ENCODE results near the gene PTTG1.
A peak's percentile ranks its signal among the peaks of the same experiment; 100 is the strongest.

PTTG1 gene

DNA sequence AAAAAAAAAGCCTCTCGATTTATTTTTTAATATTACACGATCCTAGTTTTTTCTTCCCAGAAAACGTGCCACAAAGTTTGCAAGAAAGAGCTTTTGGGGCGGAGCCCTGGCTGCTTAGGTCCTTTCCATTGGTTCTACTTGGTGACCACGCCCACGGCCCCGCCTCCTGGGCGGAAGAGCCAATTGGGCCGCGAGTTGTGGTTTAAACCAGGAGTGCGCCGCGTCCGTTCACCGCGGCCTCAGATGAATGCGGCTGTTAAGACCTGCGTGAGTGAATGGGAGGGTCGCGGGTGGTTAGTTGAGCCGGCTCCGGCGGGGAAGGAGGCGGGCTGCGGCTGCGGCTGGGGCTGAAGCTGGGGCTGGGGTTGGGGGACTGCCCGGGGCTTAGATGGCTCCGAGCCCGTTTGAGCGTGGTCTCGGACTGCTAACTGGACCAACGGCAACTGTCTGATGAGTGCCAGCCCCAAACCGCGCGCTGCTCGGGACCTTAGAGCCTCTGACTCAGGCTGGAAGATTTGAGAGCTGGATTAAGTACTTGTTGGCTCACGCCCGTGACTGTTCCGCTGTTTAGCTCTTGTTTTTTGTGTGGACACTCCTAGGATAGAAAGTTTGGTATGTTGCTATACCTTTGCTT is at the start of gene PTTG1:
Gene PTTG1, plus strand, starts transcription at position 231 of the 634 bp plus-strand sequence. CDS start 458 bp downstream, outside the sequence.
- in situ Hi-C loops (cut with HindIII; ENCODE audit: low pct_ligation_motif_present, low pct_unique_long_range_greater_than_20kb, low sequenced_read_pairs) = no loop called here
- peak; percentile 96 for DNase-seq

DNA sequence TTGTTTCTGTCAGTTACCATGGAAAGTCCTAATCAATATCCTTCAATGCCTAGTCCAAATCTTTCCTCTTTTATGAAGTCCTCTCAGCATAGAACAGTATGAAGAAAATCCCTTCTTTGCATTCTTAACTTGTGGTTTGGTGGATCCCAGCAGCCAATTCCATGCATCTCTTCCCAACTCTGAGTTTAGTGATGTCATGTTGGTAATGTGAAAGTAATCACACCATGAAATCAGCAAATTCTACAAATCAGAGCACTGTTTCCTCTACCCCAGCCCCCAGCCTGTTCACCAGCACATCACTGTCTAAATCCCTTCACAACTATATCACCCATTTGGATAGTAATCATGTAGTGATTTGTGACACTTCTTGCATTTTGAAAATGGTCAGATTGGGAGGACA is 46.5 kb upstream of the PTTG1 start:
- no peak for DNase-seq
- in situ Hi-C loops (cut with HindIII; ENCODE audit: low pct_ligation_motif_present, low pct_unique_long_range_greater_than_20kb, low sequenced_read_pairs) = no loop called here

DNA sequence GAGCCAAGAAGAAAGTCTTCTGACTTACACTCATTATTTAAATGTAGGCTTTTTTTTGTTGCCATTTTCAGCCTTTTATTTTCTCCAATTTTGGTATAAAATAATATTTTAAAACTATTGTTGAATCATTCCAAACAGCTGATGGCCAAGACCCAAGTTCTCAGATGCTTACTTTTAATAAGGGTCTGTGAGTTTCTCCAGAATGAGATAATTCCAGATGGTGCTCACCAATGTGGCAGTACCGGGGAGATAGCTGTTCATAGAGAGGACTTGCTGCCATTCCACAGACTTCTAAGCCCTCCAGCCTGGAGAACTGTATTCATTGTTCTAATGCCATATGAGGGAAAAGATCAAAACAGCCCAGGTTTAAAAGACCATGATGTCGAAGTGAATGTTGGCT is 46.0 kb upstream of the PTTG1 start:
- in situ Hi-C loops (cut with HindIII; ENCODE audit: low pct_ligation_motif_present, low pct_unique_long_range_greater_than_20kb, low sequenced_read_pairs) = no loop called here
- no peak for DNase-seq

DNA sequence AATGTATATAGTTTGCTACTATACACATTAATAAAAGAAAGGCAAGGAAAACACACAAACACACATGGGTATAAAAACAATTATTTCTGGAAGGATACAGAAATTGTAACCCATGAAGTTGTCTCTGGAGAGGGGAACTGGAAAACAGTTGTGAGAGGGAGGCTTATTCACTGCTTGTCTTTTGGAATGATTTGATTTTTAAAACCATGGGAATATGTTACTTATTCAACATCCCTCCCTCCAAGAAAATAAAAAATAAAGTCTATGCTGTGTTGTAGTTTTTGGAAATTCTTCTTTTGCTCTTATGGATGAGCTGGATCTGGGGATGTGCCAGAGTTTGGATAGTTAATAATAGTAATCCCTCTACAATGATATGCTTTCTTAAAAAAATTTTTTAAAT is 45.2 kb upstream of the PTTG1 start:
- in situ Hi-C loops (cut with HindIII; ENCODE audit: low pct_ligation_motif_present, low pct_unique_long_range_greater_than_20kb, low sequenced_read_pairs) = no loop called here
- DNase-seq = no peak

DNA sequence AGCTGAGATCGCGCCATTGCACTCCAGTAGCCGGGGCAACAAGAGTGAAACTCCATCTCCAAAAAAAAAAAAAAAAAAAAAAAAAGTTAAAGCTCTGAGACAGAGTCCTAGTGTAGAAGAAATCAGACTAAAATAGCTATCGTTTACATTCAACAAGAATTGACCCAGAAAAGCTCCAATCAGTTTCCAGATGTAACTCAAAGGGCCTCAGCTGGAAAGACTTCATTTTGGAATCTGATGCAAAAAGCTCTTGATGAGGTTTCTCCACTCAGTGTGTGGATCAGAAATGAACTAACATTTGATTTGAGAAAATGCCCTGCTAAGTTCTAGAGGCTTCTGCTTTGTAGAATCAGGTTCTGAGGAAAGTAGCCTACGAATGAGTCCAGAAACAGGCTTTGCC is 44.0 kb upstream of the PTTG1 start:
- in situ Hi-C loops (cut with HindIII; ENCODE audit: low pct_ligation_motif_present, low pct_unique_long_range_greater_than_20kb, low sequenced_read_pairs) = no loop called here
- DNase-seq = no peak

DNA sequence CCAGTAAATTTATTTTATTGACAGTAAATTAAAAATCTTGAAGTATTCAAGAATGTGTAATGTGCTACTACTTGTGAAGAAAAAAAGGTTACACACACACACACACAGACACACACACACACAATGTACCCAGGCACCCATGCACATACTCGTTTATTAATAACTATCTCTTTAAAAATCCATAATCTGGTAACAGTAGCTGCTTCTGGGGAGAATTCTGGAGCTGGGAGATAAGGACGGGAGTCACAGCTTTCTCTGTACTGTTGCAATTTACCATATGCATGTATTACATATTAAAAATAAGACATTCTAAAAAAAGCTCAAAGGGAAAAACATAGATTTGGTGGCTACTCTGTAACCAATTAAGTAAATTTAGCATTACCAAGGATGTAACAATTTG is 43.3 kb upstream of the PTTG1 start:
- in situ Hi-C loops (cut with HindIII; ENCODE audit: low pct_ligation_motif_present, low pct_unique_long_range_greater_than_20kb, low sequenced_read_pairs) = no loop called here

DNA sequence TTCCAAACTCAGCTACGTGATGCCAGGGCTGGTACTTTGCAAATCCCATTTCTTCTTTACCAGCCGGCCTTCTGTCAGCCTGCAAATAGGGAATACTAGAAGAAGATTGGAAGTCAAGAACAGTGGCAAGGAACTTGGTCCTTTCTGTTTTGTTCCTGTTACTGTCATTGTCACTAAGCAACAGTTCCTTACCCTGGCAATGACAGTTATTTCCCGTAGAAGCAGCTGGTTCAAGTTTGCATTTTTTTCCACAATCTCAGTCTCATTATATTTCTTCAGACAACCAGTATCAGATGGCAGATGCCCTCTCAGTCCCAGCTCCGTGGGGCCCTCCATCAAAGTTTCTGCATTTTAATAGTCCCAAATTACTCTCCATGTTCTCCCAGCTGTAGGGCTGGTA is 42.1 kb upstream of the PTTG1 start:
- DNase-seq = no peak
- in situ Hi-C loops (cut with HindIII; ENCODE audit: low pct_ligation_motif_present, low pct_unique_long_range_greater_than_20kb, low sequenced_read_pairs) = no loop called here

More for the DNA sequence above, 43.3 kb upstream of the PTTG1 start:
- no peak for DNase-seq

DNA sequence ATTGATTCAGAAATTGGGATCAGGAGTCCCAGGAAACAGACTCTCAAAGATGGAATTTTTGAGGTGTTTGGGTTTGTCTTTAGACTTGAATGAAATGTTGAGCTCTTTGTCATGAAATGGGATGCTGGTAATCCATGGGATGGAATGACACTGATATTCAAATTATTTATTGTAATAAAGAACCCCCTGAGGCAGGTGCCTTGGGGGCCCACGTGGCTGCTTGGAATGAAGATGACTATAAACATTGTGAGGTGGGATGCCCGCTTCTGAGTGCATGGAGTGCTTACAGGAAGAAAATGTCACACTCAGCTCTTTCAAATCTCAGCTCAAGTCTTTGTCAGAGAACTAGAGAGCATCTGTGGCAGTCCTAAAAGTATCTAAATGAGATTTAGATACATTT is 41.6 kb upstream of the PTTG1 start:
- DNase-seq = no peak
- in situ Hi-C loops (cut with HindIII; ENCODE audit: low pct_ligation_motif_present, low pct_unique_long_range_greater_than_20kb, low sequenced_read_pairs) = no loop called here

DNA sequence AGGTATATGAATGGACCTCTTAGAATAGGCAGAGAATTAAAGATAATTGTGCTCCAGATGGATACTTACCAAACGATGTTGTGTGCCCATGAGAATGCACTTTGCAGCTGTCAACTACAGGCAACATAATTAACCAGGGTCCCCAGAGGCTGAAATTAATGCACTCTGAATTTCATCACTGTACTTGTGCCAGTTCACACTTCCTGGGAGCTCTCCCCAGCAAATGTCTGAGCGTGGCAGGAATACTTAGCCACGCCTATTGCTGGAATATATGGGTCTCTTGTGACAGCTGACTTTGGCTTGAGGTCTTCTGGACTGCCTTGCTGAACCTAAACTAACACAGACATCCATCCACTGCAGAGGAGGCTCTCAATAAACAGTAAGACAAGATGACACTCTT is 39.3 kb upstream of the PTTG1 start:
- in situ Hi-C loops (cut with HindIII; ENCODE audit: low pct_ligation_motif_present, low pct_unique_long_range_greater_than_20kb, low sequenced_read_pairs) = no loop called here
- no peak for DNase-seq

DNA sequence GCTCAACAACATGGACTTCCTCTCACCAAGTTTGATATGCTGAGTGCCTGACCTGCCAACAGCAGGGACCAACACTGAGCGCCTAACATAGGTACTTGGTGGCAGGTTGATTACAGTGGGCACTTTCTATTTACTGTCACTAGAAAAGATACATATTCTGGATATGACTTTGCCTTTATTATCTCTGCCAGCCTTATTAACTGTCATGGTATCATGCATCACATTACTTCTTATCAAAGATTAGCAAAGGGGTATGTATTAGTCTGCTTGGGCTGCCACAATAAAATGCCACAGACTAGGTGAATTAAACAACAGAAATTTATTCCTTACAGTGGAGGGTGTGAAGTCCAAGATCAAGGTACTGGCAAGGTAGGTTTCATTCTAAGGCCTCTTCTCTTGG is 37.0 kb upstream of the PTTG1 start:
- no peak for DNase-seq
- in situ Hi-C loops (cut with HindIII; ENCODE audit: low pct_ligation_motif_present, low pct_unique_long_range_greater_than_20kb, low sequenced_read_pairs) = no loop called here

DNA sequence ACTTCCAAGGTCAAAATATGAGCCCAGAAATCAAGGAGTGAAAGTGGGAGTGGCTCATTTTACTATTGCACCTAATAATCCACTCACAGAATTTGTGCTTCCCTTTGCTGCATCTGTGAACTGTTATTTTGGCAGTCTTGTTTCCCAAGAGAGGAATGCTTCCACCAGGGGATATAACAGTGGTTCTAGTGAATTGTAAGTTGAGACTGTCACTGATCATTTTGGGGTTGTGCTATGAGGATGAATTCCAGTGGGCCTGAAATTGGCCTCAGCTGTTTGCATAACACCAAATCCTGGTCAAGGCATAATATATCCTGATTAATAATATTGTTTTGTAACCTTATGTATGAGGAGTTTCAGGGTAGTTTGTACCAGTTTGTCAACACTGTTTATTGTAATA is 36.2 kb upstream of the PTTG1 start:
- in situ Hi-C loops (cut with HindIII; ENCODE audit: low pct_ligation_motif_present, low pct_unique_long_range_greater_than_20kb, low sequenced_read_pairs) = no loop called here
- DNase-seq = no peak

DNA sequence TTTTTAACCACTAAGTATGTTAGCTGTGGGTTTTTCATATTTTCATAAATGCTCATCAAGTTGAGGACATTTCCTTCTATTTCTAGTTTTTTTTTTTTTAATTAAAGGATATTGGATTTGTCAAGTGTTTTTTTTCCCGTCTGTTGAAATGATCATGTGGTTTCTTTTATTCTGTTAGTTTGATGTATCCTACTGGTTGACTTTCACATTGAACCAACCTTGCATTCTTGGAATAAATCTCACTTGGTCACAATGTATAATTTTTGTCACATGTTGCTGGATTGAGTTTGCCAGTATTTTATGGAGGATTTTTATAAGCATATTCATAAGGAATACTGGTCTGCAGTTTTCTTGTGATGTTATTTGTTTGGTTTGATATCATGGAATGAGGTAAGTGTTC is 34.2 kb upstream of the PTTG1 start:
- in situ Hi-C loops (cut with HindIII; ENCODE audit: low pct_ligation_motif_present, low pct_unique_long_range_greater_than_20kb, low sequenced_read_pairs) = no loop called here
- DNase-seq = no peak

DNA sequence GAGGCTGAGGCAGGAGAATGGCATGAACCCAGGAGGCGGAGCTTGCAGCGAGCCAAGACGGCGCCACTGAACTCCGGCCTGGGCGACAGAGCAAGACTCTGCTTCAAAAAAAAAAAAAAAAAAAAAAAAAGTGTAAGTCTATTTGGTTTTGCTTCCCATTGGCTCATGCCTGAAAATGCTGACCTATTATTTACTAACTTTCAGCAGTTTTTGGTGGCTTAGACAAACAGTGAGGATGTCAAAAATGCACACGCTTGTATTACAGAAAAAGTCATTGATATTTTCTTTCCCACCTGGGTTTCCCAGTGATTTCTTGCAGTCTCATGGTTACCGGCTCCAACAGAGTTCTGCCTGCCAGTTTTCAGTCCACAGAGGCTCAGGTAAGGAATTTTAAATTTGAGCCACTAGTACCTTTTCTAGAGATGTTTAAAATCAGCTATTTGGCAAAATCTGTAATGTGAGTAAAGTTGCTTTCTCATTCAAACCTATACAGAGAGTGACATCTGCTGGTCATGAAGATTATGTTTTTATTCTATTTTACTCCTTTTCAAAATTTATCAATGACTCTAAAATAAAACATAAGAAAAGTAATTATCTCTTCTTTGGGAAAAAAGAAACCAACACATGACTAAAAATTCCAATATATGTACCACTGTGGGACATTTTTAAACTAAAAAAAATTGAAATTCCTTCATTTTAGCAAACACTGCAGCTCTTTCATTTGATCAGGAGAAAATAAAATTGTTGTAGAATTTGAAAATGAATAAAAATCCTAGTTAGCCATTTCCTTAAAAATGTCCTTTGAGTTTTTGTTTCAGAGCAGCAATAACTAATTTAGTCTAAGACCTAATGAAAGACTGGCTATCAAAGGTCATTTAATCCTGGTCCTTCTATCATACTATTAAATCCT is 30.6 kb upstream of the PTTG1 start:
- in situ Hi-C loops (cut with HindIII; ENCODE audit: low pct_ligation_motif_present, low pct_unique_long_range_greater_than_20kb, low sequenced_read_pairs) = no loop called here
- peak; percentile 31 for DNase-seq

DNA sequence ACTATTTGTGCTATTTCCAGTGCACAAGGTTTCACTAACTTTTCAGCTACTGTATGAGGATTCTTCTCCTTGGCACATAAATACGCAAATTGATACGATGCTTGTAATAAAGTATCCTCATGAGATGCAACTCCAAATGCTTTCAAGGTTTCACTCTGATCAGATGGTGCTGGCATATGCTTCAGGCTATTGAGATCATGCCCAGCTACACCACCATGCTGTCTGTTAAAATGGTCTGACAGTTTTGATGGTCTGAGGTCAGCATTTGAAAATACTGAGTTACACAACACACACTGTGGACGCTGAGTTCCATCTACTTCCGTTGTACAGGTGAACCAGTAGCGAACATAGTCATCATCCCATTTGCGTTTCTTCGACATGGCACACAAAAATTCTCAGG is 26.5 kb upstream of the PTTG1 start:
- in situ Hi-C loops (cut with HindIII; ENCODE audit: low pct_ligation_motif_present, low pct_unique_long_range_greater_than_20kb, low sequenced_read_pairs) = no loop called here
- DNase-seq = no peak

DNA sequence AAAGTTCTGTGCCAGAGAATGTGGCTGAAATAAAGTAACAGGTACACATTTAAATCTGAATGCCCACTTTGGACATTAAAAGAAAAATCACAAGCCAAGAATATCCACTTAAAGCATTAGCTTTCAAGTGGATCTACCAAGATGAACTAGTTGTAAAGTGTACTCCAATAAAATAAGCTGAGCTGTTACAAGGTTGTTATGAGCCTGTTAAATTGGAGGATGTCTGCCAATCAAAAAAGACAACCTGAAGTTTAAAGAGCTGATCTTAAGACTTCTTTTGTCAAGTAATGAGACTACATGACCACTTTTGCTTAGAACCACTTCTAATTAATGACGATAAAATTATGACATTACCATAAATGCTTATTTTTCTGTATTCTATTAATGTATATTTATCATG is 24.2 kb upstream of the PTTG1 start:
- DNase-seq = no peak
- in situ Hi-C loops (cut with HindIII; ENCODE audit: low pct_ligation_motif_present, low pct_unique_long_range_greater_than_20kb, low sequenced_read_pairs) = no loop called here

DNA sequence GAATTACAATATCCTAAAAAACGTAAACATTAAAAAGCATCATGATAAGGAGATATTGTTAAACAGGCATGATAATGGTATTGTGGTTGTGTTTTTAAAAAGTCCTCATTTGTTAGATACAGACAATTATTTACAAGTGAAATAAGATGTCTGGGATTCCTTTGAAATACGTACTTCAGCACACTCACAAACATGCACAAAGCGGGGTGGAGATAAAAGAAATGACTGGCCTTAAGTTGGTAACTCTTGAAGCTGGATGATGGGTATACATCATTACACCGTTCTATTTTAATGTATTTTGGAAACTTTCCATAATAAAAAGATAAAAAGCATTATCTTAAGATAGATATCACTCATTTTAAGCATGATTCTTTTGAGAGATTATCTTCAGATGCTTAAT is 22.8 kb upstream of the PTTG1 start:
- in situ Hi-C loops (cut with HindIII; ENCODE audit: low pct_ligation_motif_present, low pct_unique_long_range_greater_than_20kb, low sequenced_read_pairs) = no loop called here
- no peak for DNase-seq

DNA sequence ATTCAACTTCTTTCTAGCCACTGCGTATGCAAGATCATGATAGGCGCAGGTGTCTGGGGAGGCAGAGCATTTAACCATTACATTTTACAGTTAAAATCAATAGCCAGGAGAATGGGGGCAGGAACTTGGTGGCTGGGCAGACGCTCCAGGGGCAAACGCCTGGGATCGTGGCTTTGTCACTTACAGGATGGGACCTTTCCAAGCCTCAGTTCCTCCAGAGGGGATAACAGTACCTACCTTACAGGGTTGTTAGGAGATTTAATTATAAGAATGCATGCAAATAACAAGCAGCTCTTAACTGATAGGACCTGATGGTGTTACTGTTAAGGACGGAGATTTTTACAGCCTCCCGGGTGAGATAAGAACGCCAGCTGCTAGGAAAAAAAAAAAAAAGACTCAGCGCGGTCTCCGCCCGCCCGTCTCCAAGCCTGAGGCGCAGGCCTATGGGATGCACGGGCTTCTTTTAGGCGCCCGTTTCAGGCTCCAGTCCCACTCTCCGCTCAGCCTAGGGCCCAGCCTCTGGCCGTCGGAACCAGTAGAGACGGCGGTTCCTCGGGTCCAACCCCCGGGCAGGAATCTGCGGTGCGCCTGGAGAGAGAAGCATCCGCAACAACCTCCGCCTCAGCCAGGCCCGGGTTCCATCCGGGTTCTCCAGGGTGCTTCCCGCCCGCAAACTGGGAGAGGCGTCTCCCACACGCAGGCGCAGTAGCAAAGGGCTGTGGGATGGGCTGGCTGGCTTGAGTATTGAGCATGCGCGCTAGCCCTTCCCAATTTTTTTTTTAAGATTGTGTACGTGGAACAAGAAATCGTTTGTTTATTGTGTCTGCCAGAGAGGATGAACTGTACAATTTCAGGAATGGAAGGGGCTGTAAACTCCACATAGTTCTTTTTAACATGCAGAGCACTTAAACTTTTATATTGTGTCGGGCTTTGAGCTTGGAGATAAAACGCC is 22.0 kb upstream of the PTTG1 start, which contains the start of gene FAM200C:
Gene FAM200C, minus strand, starts transcription at position 653 of the 952 bp plus-strand sequence. CDS start 4,564 bp downstream, outside the sequence.
- DNase-seq = peak; percentile 91
- in situ Hi-C loops (cut with HindIII; ENCODE audit: low pct_ligation_motif_present, low pct_unique_long_range_greater_than_20kb, low sequenced_read_pairs) = no loop called here

DNA sequence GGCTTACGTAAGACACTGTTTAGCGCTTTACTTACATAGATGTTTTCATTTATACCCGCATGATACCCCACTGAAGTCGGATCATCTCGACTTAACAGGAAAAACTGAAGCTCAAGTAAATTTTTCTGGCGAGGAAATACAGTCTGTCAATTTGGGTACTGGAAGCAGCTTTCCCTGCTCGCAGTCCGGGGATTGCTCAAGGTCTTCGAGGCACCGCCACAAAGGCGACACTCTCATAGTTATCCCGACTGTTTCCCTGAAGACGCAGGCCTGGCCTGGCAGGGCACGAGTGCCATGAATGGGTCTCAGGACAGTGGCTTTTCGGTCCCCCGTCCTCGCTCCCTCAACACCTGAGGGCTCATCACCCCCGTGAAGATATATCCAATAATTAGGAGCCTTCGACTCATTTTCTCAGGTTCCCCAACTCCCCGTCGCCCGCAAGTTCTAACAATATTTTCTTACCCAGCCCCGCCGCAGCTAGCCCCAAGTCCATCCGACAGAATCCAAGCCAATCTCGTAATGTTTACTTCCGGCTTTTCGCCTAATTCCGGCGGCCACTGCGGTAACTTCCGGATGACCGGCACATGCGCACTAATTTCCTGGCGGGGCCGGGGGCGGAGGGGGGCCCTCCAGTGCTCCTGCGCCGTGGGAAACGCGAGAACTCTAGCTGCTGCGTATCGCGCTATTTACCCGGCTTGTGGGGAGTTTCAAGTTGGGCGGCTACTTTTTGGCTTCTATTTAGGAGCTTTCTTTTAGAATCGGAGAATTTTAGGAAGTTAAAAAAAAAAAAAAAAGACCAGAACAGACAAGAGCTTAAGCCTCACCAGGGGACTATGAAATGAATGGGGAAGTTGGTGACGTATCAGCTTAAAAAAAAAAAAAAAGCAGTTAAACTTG is 2.8 kb upstream of the PTTG1 start, which contains the start of gene SLU7:
Gene SLU7, minus strand, starts transcription at position 521 of the 897 bp plus-strand sequence. CDS start 3,787 bp downstream, outside the sequence.
- in situ Hi-C loops (cut with HindIII; ENCODE audit: low pct_ligation_motif_present, low pct_unique_long_range_greater_than_20kb, low sequenced_read_pairs) = no loop called here
- DNase-seq = peak; percentile 93

All from ACHN (cell line).